ENCODE data around the gene DOCK11.

GRCh38 chrX:118614150-118614549, 118.5 kb downstream of the DOCK11 start:
- TF ChIP-seq GATA2 (IDR thresholded peaks at IDR 0.05; ENCODE audit: low read depth, low read length): no peak
- TF ChIP-seq GATA3 (IDR thresholded peaks at IDR 0.05; ENCODE audit: low read depth, low read length): no peak
